Neural cell (in vitro differentiated cells): ENCODE measurements around the gene DGLUCY. TPM values are rescaled to one million over a fixed set of nuclear protein-coding genes. Genes with fewer than 3 reads are reported as not detected.

Experiments used
- H2AFZ ChIP-seq: fragments of 200-600, 300-800 bp; sonication (generic), shearing (Covaris generic); 2 replicates; pipeline ENCODE4 v1.6.0; 2014; ENCODE audit warnings: low read depth, mild to moderate bottlenecking, antibody characterized with exemption, low read length, moderate library complexity
- H3F3A ChIP-seq: fragments of 200-600 bp; shearing (Covaris generic); 2 replicates; pipeline ENCODE4 v1.6.1; 2016; ENCODE audit warnings: mild to moderate bottlenecking, moderate library complexity, mixed read lengths, antibody characterized with exemption, low read length; ENCODE audit not compliant: insufficient read depth, poor library complexity, severe bottlenecking
- H3K27ac ChIP-seq: fragments of 200-600, 300-800 bp; sonication (generic), shearing (Covaris generic); 2 replicates; pipeline ENCODE4 v1.5.1; 2014; ENCODE audit warnings: mild to moderate bottlenecking, low read length, moderate library complexity
- H3K27me3 ChIP-seq: fragments of 300-800, 200-600 bp; sonication (generic), shearing (Covaris generic); 2 replicates; pipeline ENCODE4 v1.6.0; 2014; ENCODE audit warnings: mild to moderate bottlenecking, low read depth, low read length, moderate library complexity; ENCODE audit not compliant: insufficient read depth
- H3K36me3 ChIP-seq: fragments of 300-800, 200-600 bp; sonication (generic), shearing (Covaris generic); 2 replicates; pipeline ENCODE4 v1.5.1; 2014; ENCODE audit warnings: mild to moderate bottlenecking, antibody characterized with exemption, low read length, moderate library complexity; ENCODE audit not compliant: insufficient read depth
- H3K4me2 ChIP-seq: fragments of 300-800, 200-600 bp; sonication (generic), shearing (Covaris generic); 2 replicates; pipeline ENCODE4 v1.6.0; 2014; ENCODE audit warnings: mild to moderate bottlenecking, low read length
- H3K4me3 ChIP-seq: fragments of 300-800, 200-600 bp; sonication (generic), shearing (Covaris generic); 2 replicates; pipeline ENCODE4 v1.5.1; 2014; ENCODE audit warnings: mild to moderate bottlenecking, low read length, moderate library complexity
- H3K79me2 ChIP-seq: fragments of 200-600 bp; shearing (Covaris generic); replicated peaks from 2 replicates; pipeline ENCODE4 v1.6.0; 2014; ENCODE audit warnings: mild to moderate bottlenecking, low read length, moderate library complexity; ENCODE audit not compliant: insufficient read depth
- H3K9ac ChIP-seq: fragments of 300-800, 200-600 bp; sonication (generic), shearing (Covaris generic); 2 replicates; pipeline ENCODE4 v1.6.1; 2016; ENCODE audit warnings: mild to moderate bottlenecking, low read length, mixed read lengths
- H3K9me2 ChIP-seq: fragments of 200-600 bp; shearing (Covaris generic); 2 replicates; pipeline ENCODE4 v1.6.1; 2016; ENCODE audit warnings: mild to moderate bottlenecking, low read length, mixed read lengths; ENCODE audit not compliant: insufficient read depth
- H3K9me3 ChIP-seq: fragments of 200-600, 300-800 bp; sonication (generic), shearing (Covaris generic); 2 replicates; pipeline ENCODE4 v1.6.1; 2016; ENCODE audit warnings: mild to moderate bottlenecking, mixed run types, low read length, moderate library complexity, mixed read lengths
- H4K20me1 ChIP-seq: fragments of 200-600 bp; shearing (Covaris generic); 2 replicates; pipeline ENCODE4 v1.6.1; 2016; ENCODE audit warnings: mild to moderate bottlenecking, mixed run types; ENCODE audit not compliant: insufficient read depth
- EP300 ChIP-seq: fragments of 450-650 bp; conservative IDR thresholded peaks from 2 replicates; pipeline ENCODE4 v1.6.1; 2014; ENCODE audit warnings: antibody characterized with exemption, mild to moderate bottlenecking, moderate library complexity; ENCODE audit not compliant: poor library complexity, severe bottlenecking
- EZH2 ChIP-seq: fragments of 200-600, 300-800 bp; shearing (Covaris generic), sonication (generic); IDR thresholded peaks from 2 replicates; pipeline ENCODE4 v1.6.1; 2014; ENCODE audit warnings: antibody characterized with exemption, low read length, borderline replicate concordance, mild to moderate bottlenecking; ENCODE audit not compliant: insufficient read depth, poor library complexity, severe bottlenecking
- MXI1 ChIP-seq: fragments of 450-650 bp; conservative IDR thresholded peaks from 2 replicates; pipeline ENCODE4 v1.6.1; 2014; ENCODE audit warnings: antibody characterized with exemption, mild to moderate bottlenecking; ENCODE audit not compliant: poor library complexity, severe bottlenecking
- POLR2AphosphoS5 ChIP-seq: IDR thresholded peaks from 2 replicates; pipeline ENCODE4 v1.6.1; 2012
- RAD21 ChIP-seq: fragments of 450-650 bp; conservative IDR thresholded peaks from 2 replicates; pipeline ENCODE4 v1.6.1; 2014; ENCODE audit warnings: antibody characterized with exemption, mild to moderate bottlenecking, moderate library complexity
- SMC3 ChIP-seq: fragments of 450-650 bp; conservative IDR thresholded peaks from 2 replicates; pipeline ENCODE4 v1.6.1; 2014; ENCODE audit warnings: antibody characterized with exemption, mild to moderate bottlenecking, moderate library complexity; ENCODE audit not compliant: poor library complexity
- TAF1 ChIP-seq: IDR thresholded peaks from 2 replicates; pipeline ENCODE4 v1.6.1; 2012; ENCODE audit warnings: low read depth
- polyA plus RNA-seq: library from polyadenylated mRNA; depleted of rRNA; stranded (reverse); fragments of >200 nt; gene quantifications from 2 replicates; pipeline ENCODE4 v1.2.3, GENCODE V29; 2014
- TF ChIP-seq, protein P1 (sequence below): fragments of 450-650 bp; IDR thresholded peaks from 2 replicates; pipeline ENCODE4 v1.5.1; 2014; ENCODE audit warnings: antibody characterized with exemption, mild to moderate bottlenecking, moderate library complexity; ENCODE audit not compliant: poor library complexity, severe bottlenecking
- TF ChIP-seq, protein P2 (sequence below): IDR thresholded peaks from 2 replicates; pipeline ENCODE4 v1.6.1; 2012; ENCODE audit warnings: borderline replicate concordance

The DGLUCY gene
- polyA plus RNA-seq, 1 donor from 2014 or later, result 30.5 TPM

DNA sequence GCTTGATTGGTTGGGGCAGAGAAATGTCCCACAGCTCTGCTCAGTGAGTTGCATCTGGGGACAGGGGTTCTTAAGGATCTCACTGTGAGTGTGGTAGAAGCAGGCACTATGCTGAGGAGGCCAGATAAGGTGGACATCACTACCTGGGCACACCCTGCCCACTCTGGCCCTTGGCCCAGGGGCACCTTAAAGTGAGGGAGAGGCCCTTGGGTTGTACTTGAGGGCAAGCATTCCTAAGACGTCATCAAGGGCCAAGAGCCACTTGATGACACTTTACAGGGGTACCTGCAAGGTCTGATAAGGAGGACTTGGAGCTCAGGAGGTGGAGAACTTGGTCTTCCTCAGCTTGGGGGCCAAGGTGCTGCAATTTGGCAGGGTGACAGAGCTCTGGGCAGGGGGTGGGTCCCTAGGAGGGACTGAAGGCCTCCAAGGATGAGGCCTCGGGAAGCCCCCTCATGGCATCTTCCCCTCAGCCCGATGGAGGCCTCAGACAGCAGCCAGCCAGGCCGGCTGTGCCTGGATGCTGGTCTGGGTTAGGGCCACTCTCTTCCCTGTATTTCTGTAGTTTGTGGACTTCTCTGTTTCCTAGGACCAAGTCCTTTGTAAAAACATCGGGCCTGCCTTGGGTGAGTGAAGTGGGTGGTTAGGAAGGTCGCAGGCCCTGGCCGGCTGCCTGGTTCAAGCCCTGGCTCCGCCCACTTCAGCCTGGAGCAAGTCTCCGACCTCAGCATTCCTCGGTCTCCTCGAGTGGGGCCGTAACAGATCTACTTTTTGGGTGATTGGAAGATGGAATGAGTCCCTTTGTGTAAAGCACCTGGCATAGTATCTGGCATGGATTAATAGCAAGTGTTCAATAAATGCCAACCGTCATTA lies 105.9 kb downstream of the DGLUCY start:
- TF ChIP-seq RAD21 (no peak), EP300 (no peak), TAF1 (no peak), EZH2 (no peak), MXI1 (no peak), SMC3 (no peak), POLR2AphosphoS5 (no peak)
- TF ChIP-seq, protein P1, sequence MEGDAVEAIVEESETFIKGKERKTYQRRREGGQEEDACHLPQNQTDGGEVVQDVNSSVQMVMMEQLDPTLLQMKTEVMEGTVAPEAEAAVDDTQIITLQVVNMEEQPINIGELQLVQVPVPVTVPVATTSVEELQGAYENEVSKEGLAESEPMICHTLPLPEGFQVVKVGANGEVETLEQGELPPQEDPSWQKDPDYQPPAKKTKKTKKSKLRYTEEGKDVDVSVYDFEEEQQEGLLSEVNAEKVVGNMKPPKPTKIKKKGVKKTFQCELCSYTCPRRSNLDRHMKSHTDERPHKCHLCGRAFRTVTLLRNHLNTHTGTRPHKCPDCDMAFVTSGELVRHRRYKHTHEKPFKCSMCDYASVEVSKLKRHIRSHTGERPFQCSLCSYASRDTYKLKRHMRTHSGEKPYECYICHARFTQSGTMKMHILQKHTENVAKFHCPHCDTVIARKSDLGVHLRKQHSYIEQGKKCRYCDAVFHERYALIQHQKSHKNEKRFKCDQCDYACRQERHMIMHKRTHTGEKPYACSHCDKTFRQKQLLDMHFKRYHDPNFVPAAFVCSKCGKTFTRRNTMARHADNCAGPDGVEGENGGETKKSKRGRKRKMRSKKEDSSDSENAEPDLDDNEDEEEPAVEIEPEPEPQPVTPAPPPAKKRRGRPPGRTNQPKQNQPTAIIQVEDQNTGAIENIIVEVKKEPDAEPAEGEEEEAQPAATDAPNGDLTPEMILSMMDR, result no peak
- TF ChIP-seq, protein P2, sequence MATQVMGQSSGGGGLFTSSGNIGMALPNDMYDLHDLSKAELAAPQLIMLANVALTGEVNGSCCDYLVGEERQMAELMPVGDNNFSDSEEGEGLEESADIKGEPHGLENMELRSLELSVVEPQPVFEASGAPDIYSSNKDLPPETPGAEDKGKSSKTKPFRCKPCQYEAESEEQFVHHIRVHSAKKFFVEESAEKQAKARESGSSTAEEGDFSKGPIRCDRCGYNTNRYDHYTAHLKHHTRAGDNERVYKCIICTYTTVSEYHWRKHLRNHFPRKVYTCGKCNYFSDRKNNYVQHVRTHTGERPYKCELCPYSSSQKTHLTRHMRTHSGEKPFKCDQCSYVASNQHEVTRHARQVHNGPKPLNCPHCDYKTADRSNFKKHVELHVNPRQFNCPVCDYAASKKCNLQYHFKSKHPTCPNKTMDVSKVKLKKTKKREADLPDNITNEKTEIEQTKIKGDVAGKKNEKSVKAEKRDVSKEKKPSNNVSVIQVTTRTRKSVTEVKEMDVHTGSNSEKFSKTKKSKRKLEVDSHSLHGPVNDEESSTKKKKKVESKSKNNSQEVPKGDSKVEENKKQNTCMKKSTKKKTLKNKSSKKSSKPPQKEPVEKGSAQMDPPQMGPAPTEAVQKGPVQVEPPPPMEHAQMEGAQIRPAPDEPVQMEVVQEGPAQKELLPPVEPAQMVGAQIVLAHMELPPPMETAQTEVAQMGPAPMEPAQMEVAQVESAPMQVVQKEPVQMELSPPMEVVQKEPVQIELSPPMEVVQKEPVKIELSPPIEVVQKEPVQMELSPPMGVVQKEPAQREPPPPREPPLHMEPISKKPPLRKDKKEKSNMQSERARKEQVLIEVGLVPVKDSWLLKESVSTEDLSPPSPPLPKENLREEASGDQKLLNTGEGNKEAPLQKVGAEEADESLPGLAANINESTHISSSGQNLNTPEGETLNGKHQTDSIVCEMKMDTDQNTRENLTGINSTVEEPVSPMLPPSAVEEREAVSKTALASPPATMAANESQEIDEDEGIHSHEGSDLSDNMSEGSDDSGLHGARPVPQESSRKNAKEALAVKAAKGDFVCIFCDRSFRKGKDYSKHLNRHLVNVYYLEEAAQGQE, result no peak
- Histone ChIP-seq H3K4me2 (no peak overlapping the region), H3K9me2 (no peaks in the 10 kb centered on the region), H3K79me2 (no peaks in the 10 kb centered on the region), H3K27ac (no peak overlapping the region), H3K4me3 (no peak overlapping the region), H3K9ac (no peak overlapping the region), H3K9me3 (no peaks in the 10 kb centered on the region), H4K20me1 (no peaks in the 10 kb centered on the region), H3F3A (no peaks in the 10 kb centered on the region), H3K27me3 (no peaks in the 10 kb centered on the region), H2AFZ (no peak overlapping the region), H3K36me3 (no peaks in the 10 kb centered on the region)

GRCh38 chr14:91220581-91221000 lies 106.7 kb downstream of the DGLUCY start:
- Histone ChIP-seq H3K36me3 (no peaks in the 10 kb centered on the region), H2AFZ (no peak overlapping the region), H3K27ac (no peak overlapping the region), H3K27me3 (no peaks in the 10 kb centered on the region), H3K9me2 (no peaks in the 10 kb centered on the region), H3K9ac (no peak overlapping the region), H3K4me2 (no peak overlapping the region), H3K4me3 (no peak overlapping the region), H3K79me2 (no peaks in the 10 kb centered on the region), H3K9me3 (no peaks in the 10 kb centered on the region), H3F3A (no peaks in the 10 kb centered on the region), H4K20me1 (no peaks in the 10 kb centered on the region)
- no peak for TF ChIP-seq SMC3
- no peak for TF ChIP-seq EZH2
- no peak for TF ChIP-seq RAD21
- TF ChIP-seq TAF1, result no peak
- TF ChIP-seq EP300, result no peak
- TF ChIP-seq, protein P1, result no peak
- TF ChIP-seq POLR2AphosphoS5, result no peak
- TF ChIP-seq, protein P2, result no peak
- no peak for TF ChIP-seq MXI1
